CD4-positive, alpha-beta T cell (primary cell): Measurements from ENCODE around the gene RPL11. TPM values are rescaled to one million over a fixed set of nuclear protein-coding genes. Genes with fewer than 3 reads are reported as not detected.

Experiments
- ATAC-seq: fragments of 200-7000 bp; cut with Tn5 transposase; one replicate; pipeline ENCODE4 v1.10.0; 2022; ENCODE audit warnings: mild to moderate bottlenecking; ENCODE audit not compliant: poor library complexity
- CTCF ChIA-PET: fragments of 350-600 bp; sonication (Branson Sonifier 250); formaldehyde crosslinking; loops from one replicate; lab custom pipeline; 2021; ENCODE audit warnings: antibody characterized with exemption, inconsistent platforms; lab: Charles Lee
- POLR2A ChIA-PET: fragments of 350-600 bp; sonication (Branson Sonifier 250); formaldehyde crosslinking; loops from one replicate; lab custom pipeline; 2021; ENCODE audit warnings: antibody characterized with exemption, inconsistent platforms; lab: Charles Lee
- DNase-seq, 14 experiments: peaks; one replicate each; pipeline ENCODE4 v3.0.0-alpha.2; 2013 to 2020; ENCODE audit warnings: mixed read lengths in 2 of 14
- H3K27ac ChIP-seq, 2 donors: one replicate each; pipeline versions ENCODE4 v1.5.1 to v1.7.0; 2013; ENCODE audit warnings: low read length in 2 of 2, low read depth in 1 of 2, mild to moderate bottlenecking in 1 of 2
- H3K27me3 ChIP-seq, 2 experiments: 1 replicate in 1 of 2; 2 replicates in 1 of 2; pipeline versions ENCODE4 v1.6.1 to v1.7.0; 2013; ENCODE audit warnings: low read length in 2 of 2, control low read depth in 1 of 2, mild to moderate bottlenecking in 1 of 2, moderate library complexity in 1 of 2; ENCODE audit not compliant: insufficient read depth in 2 of 2, control insufficient read depth in 1 of 2
- H3K36me3 ChIP-seq: one replicate; pipeline ENCODE4 v1.6.1; 2013; ENCODE audit warnings: low read length, control low read depth; ENCODE audit not compliant: insufficient read depth
- H3K4me1 ChIP-seq: one replicate; pipeline ENCODE4 v1.6.1; 2013; ENCODE audit warnings: low read length, control low read depth; ENCODE audit not compliant: insufficient read depth
- H3K4me3 ChIP-seq: one replicate; pipeline ENCODE4 v1.5.1; 2013; ENCODE audit warnings: mild to moderate bottlenecking, low read length, moderate library complexity
- H3K9me3 ChIP-seq, 2 experiments: 1 replicate in 1 of 2; 2 replicates in 1 of 2; pipeline versions ENCODE4 v1.6.1 to v1.7.0; 2013; ENCODE audit warnings: low read length in 2 of 2, mild to moderate bottlenecking in 2 of 2, control low read depth in 1 of 2, moderate library complexity in 1 of 2; ENCODE audit not compliant: control insufficient read depth in 1 of 2, insufficient read depth in 1 of 2
- H3K27ac Mint-ChIP-seq: one replicate; pipeline ENCODE4 v1.8.0; 2020; ENCODE audit warnings: mixed read lengths
- H3K27me3 Mint-ChIP-seq: one replicate; pipeline ENCODE4 v1.8.0; 2021; ENCODE audit warnings: mixed read lengths
- H3K36me3 Mint-ChIP-seq: one replicate; pipeline ENCODE4 v1.8.0; 2021; ENCODE audit warnings: low read depth, mixed read lengths
- H3K4me1 Mint-ChIP-seq: one replicate; pipeline ENCODE4 v1.8.0; 2021; ENCODE audit warnings: low read depth, mixed read lengths
- H3K4me3 Mint-ChIP-seq: one replicate; pipeline ENCODE4 v1.8.0; 2020; ENCODE audit warnings: mild to moderate bottlenecking, mixed read lengths
- H3K9me3 Mint-ChIP-seq: one replicate; pipeline ENCODE4 v1.8.0; 2020; ENCODE audit warnings: mixed read lengths
- CTCF ChIP-seq: fragments of 200-600 bp; IDR thresholded peaks from one replicate; pipeline ENCODE4 v1.8.0; 2022; ENCODE audit warnings: antibody characterized with exemption, mild to moderate bottlenecking
- intact Hi-C, 2 experiments: fragments of 100-400 bp; cut with DNase I in 1 of 2; cut with micrococcal nuclease in 1 of 2; formaldehyde crosslinking; loops; one replicate each; pipeline versions ENCODE4 v1.15.1 to v1.9.0; 2023 to 2025; cut with DNase I, micrococcal nuclease
- total RNA-seq, 174 experiments: library from RNA in 2 of 174; stranded (reverse) in 2 of 174; gene quantifications; one replicate each; pipeline ENCODE4 v1.2.3 and lab custom pipeline; 2021 to 2026

The RPL11 gene
- total RNA-seq, 2 experiments from 2014 or later, result 2,191 to 2,374 TPM

GRCh38 chr1:23661887-23662286 is 29.7 kb upstream of the RPL11 start:
- Histone ChIP-seq H3K27ac (no peak overlapping the region), H3K36me3 (no peaks in the 10 kb centered on the region), H3K9me3 (no peaks in the 10 kb centered on the region), H3K4me3 (no peak overlapping the region), H3K27me3 (no peaks in the 10 kb centered on the region), H3K4me1 (peaks cover 5% of the 10 kb centered on the region)
- CTCF ChIA-PET, result no interaction called here
- ATAC-seq (no peak), DNase-seq (no peak)
- TF ChIP-seq CTCF, result no peak
- intact Hi-C loops, result no loop called here
- H3K36me3 Mint-ChIP-seq, result peaks cover 7% of the 10 kb centered on the region
- H3K4me1 Mint-ChIP-seq, result peaks cover 5% of the 10 kb centered on the region
- H3K27ac Mint-ChIP-seq, result no peak overlapping the region
- H3K27me3 Mint-ChIP-seq, result no peaks in the 10 kb centered on the region
- no peaks in the 10 kb centered on the region for H3K9me3 Mint-ChIP-seq
- no peak overlapping the region for H3K4me3 Mint-ChIP-seq
- POLR2A ChIA-PET, result no interaction called here

DNA sequence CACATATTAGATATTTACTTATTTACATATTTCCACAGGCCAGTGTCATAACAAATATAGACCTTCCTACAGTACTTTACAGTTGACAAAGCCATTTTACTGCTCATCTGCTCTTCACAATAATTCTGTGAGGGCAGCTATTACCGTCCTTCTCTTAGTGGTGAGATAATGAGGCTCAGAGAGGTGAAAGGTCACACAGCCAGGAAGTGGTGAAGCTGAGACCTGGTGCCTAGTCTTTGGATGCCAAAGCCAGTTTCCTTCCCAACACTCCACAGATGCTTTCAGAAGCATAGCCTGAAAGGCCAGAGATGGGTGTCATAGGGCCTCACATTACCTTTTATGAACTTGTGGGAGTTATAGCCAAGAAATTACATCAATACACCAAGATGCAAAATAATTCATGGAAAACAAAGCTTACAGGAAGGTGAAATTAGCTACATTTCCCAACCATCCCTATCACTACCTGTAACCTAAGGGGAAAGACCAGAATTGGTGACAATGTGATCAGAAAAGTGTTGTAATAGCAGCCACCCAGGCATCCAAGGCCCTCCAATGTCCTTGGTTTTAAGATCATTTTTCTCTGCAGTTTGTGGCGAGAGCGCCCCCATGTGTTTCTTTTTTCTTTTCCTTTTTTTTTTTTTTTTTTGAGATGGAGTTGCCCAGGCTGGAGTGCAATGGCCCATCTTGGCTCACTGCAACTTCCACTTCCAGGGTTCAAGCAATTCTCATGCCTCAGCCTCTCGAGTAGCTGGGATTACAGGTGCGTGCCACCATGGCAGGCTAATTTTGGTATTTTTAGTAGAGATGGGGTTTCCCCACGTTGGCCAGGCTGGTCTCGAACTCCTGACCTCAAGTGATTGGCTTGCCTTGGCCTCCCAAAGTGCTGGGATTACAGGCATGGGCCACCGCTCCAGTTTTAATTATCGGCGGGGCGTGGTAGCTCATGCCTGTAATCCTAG is 26.5 kb upstream of the RPL11 start:
- ChIA-PET CTCF (interaction anchor here (1.5 to 1.8 kb wide), 2 partner anchors 28 to 168 kb away, joined by 4 to 5 read pairs; no protein-coding TSS in a partner anchor), POLR2A (interaction anchor here (0.6 kb wide), 1 partner anchor 372 kb away, joined by 3 read pairs; no protein-coding TSS in a partner anchor)
- DNase-seq (peak in 4 of 14 experiments; percentile 6 to 48 (median 29)), ATAC-seq (no peak)
- H3K36me3 ChIP-seq, result no peaks in the 10 kb centered on the region
- peaks cover 5% of the 10 kb centered on the region for H3K4me1 ChIP-seq
- intact Hi-C loops, result no loop called here
- no peak overlapping the region for H3K4me3 ChIP-seq
- no peak overlapping the region for H3K27ac Mint-ChIP-seq
- H3K9me3 Mint-ChIP-seq, result no peaks in the 10 kb centered on the region
- TF ChIP-seq CTCF, result no peak
- no peaks in the 10 kb centered on the region for H3K9me3 ChIP-seq
- peaks cover 7% of the 10 kb centered on the region for H3K36me3 Mint-ChIP-seq
- H3K27me3 Mint-ChIP-seq, result no peaks in the 10 kb centered on the region
- H3K27me3 ChIP-seq, result no peaks in the 10 kb centered on the region
- peaks cover 5% of the 10 kb centered on the region for H3K4me1 Mint-ChIP-seq
- no peak overlapping the region for H3K27ac ChIP-seq
- no peak overlapping the region for H3K4me3 Mint-ChIP-seq

- no peak overlapping the region for H3K4me3 Mint-ChIP-seq
- ATAC-seq (no peak), DNase-seq (no peak)
- no peaks in the 10 kb centered on the region for H3K36me3 Mint-ChIP-seq
- H3K36me3 ChIP-seq, result no peaks in the 10 kb centered on the region
- CTCF ChIA-PET, result no interaction called here
- intact Hi-C loops, result no loop called here
- H3K27me3 ChIP-seq, result no peaks in the 10 kb centered on the region
- H3K9me3 ChIP-seq, result no peaks in the 10 kb centered on the region
- no peak for TF ChIP-seq CTCF
- peaks cover 5% of the 10 kb centered on the region for H3K4me1 Mint-ChIP-seq
- no peak overlapping the region for H3K27ac Mint-ChIP-seq
- POLR2A ChIA-PET, result no interaction called here
- H3K4me1 ChIP-seq, result peaks cover 5% of the 10 kb centered on the region
- H3K27me3 Mint-ChIP-seq, result no peaks in the 10 kb centered on the region
- no peak overlapping the region for H3K4me3 ChIP-seq
- no peak overlapping the region for H3K27ac ChIP-seq
- no peaks in the 10 kb centered on the region for H3K9me3 Mint-ChIP-seq
Observed at GRCh38 chr1:23667411-23667810, 24.2 kb upstream of the RPL11 start.
